B cell (primary cell): Measurements from ENCODE around the gene MAB21L2. TPM values are rescaled to one million over a fixed set of nuclear protein-coding genes. Genes with fewer than 3 reads are reported as not detected.

Source experiments
- ATAC-seq: fragments of 200-7000 bp; cut with Tn5 transposase; one replicate; pipeline ENCODE4 v1.10.0; 2021; ENCODE audit warnings: low read depth, mild to moderate bottlenecking, moderate number of reproducible peaks, moderate library complexity
- CTCF ChIA-PET: fragments of 350-600 bp; sonication (Branson Sonifier 250); formaldehyde crosslinking; loops from one replicate; lab custom pipeline; 2021; ENCODE audit warnings: antibody characterized with exemption, inconsistent platforms; lab: Charles Lee
- POLR2A ChIA-PET: fragments of 350-600 bp; sonication (Branson Sonifier 250); formaldehyde crosslinking; loops from one replicate; lab custom pipeline; 2021; ENCODE audit warnings: antibody characterized with exemption; lab: Charles Lee
- DNase-seq: peaks from one replicate; pipeline ENCODE4 v3.0.0; 2013
- H2AFZ ChIP-seq: 2 replicates; pipeline ENCODE4 v1.6.1; 2012; ENCODE audit warnings: mild to moderate bottlenecking, low read depth, low read length; ENCODE audit not compliant: insufficient read depth, poor library complexity, severe bottlenecking
- H3K27ac ChIP-seq, 2 donors: 1 replicate in 1 of 2; 2 replicates in 1 of 2; pipeline ENCODE4 v1.5.1; 2012 to 2013; ENCODE audit warnings: low read length in 2 of 2, mild to moderate bottlenecking in 2 of 2, moderate library complexity in 1 of 2
- H3K27me3 ChIP-seq, 4 experiments: fragments of 200-600 bp in 1 of 4; sonication (generic) in 1 of 4; replicated peaks in 1 of 4; 1 replicate in 2 of 4; 2 replicates in 2 of 4; pipeline versions ENCODE4 v1.6.1 to v1.7.0; 2013 to 2016; ENCODE audit warnings: low read length in 3 of 4, mild to moderate bottlenecking in 2 of 4, mixed read lengths in 1 of 4, moderate library complexity in 1 of 4; ENCODE audit not compliant: insufficient read depth in 4 of 4, control insufficient read depth in 3 of 4; ENCODE audit errors: control extremely low read depth in 1 of 4
- H3K36me3 ChIP-seq, 2 experiments: replicated peaks in 1 of 2; 1 replicate in 1 of 2; 2 replicates in 1 of 2; pipeline versions ENCODE4 v1.6.1 to v1.7.1; 2013; ENCODE audit warnings: low read length in 1 of 2; ENCODE audit not compliant: insufficient read depth in 2 of 2, control insufficient read depth in 1 of 2; ENCODE audit errors: control extremely low read depth in 1 of 2, extremely low read depth in 1 of 2
- H3K4me1 ChIP-seq, 2 donors: fragments of 200-600 bp in 1 of 2; sonication (generic) in 1 of 2; 1 replicate in 1 of 2; 2 replicates in 1 of 2; pipeline versions ENCODE4 v1.5.1 to v1.6.1; 2013 to 2017; ENCODE audit warnings: low read length in 2 of 2; ENCODE audit not compliant: control insufficient read depth in 2 of 2, insufficient read depth in 2 of 2
- H3K4me2 ChIP-seq: replicated peaks from 2 replicates; pipeline ENCODE3; 2012; ENCODE audit warnings: mild to moderate bottlenecking, low read depth, low read length; ENCODE audit not compliant: poor library complexity, severe bottlenecking
- H3K4me3 ChIP-seq, 5 experiments: fragments of 200-600 bp in 1 of 5; sonication (generic) in 1 of 5; 1 replicate in 3 of 5; 2 replicates in 2 of 5; pipeline versions ENCODE4 v1.5.1 to v1.7.0; 2011 to 2016; ENCODE audit warnings: low read length in 4 of 5, mild to moderate bottlenecking in 4 of 5, low read depth in 2 of 5, control low read depth in 1 of 5, moderate library complexity in 1 of 5; ENCODE audit not compliant: insufficient read depth in 1 of 5; ENCODE audit errors: control extremely low read depth in 1 of 5, extremely low read depth in 1 of 5
- H3K79me2 ChIP-seq: fragments of 200-600 bp; sonication (generic); one replicate; pipeline ENCODE4 v1.6.0; 2016; ENCODE audit warnings: low read length; ENCODE audit not compliant: control insufficient read depth, insufficient read depth
- H3K9ac ChIP-seq: fragments of 200-600 bp; sonication (generic); 2 replicates; pipeline ENCODE4 v1.6.1; 2017; ENCODE audit warnings: mild to moderate bottlenecking, low read length, moderate library complexity
- H3K9me3 ChIP-seq, 3 donors: one replicate each; pipeline versions ENCODE4 v1.6.1 to v1.7.1; 2013; ENCODE audit warnings: low read length in 2 of 3; ENCODE audit not compliant: control insufficient read depth in 2 of 3, insufficient read depth in 1 of 3; ENCODE audit errors: control extremely low read depth in 1 of 3
- H4K20me1 ChIP-seq: 2 replicates; pipeline ENCODE4 v1.6.0; 2012; ENCODE audit warnings: mild to moderate bottlenecking, low read length; ENCODE audit not compliant: insufficient read depth, control insufficient read depth, poor library complexity, severe bottlenecking
- H3K27ac Mint-ChIP-seq: one replicate; pipeline ENCODE4 v1.8.0; 2021; ENCODE audit warnings: mixed read lengths
- H3K27me3 Mint-ChIP-seq: one replicate; pipeline ENCODE4 v1.8.0; 2021; ENCODE audit warnings: mixed read lengths
- H3K4me1 Mint-ChIP-seq: one replicate; pipeline ENCODE4 v1.8.0; 2021; ENCODE audit warnings: mixed read lengths
- H3K4me3 Mint-ChIP-seq: one replicate; pipeline ENCODE4 v1.8.0; 2021; ENCODE audit warnings: mixed read lengths
- H3K9me3 Mint-ChIP-seq: one replicate; pipeline ENCODE4 v1.8.0; 2022; ENCODE audit warnings: mixed read lengths; ENCODE audit not compliant: insufficient read depth
- EZH2 ChIP-seq: IDR thresholded peaks from 2 replicates; pipeline ENCODE4 v1.6.1; 2012; ENCODE audit warnings: borderline replicate concordance, low read depth, mild to moderate bottlenecking, moderate library complexity, low read length; ENCODE audit not compliant: insufficient read depth, poor library complexity, severe bottlenecking
- WGBS: methylation state at CpG from one replicate; pipeline ENCODE4 v1.1.5; 2013; ENCODE audit warnings: missing lambda C conversion rate; ENCODE audit not compliant: insufficient coverage; 5-methylcytosine and 5-hydroxymethylcytosine counted together
- intact Hi-C: fragments of 100-400 bp; cut with micrococcal nuclease; formaldehyde crosslinking; loops from one replicate; pipeline ENCODE4 v1.10.0; 2022
- polyA plus RNA-seq: library from polyadenylated mRNA; depleted of rRNA; stranded (reverse); fragments of >200 nt; gene quantifications from 2 replicates; pipeline ENCODE4 v1.2.3, GENCODE V29; 2012
- total RNA-seq, 2 donors: library from RNA; stranded (reverse); fragments of 120-200 nt in 1 of 2; gene quantifications; 1 replicate in 1 of 2; 2 replicates in 1 of 2; pipeline versions ENCODE4 v1.2.3 to v1.2.4, GENCODE V29; 2013 to 2022
- TF ChIP-seq, protein P1 (sequence below): fragments of 200-600 bp; IDR thresholded peaks from one replicate; pipeline ENCODE4 v1.8.0; 2022; ENCODE audit warnings: antibody characterized with exemption, mild to moderate bottlenecking

MAB21L2 gene
- total and polyA plus RNA-seq, 2 donors (not counting 1 experiment from before 2014, with no cell fraction given): not detected

DNA sequence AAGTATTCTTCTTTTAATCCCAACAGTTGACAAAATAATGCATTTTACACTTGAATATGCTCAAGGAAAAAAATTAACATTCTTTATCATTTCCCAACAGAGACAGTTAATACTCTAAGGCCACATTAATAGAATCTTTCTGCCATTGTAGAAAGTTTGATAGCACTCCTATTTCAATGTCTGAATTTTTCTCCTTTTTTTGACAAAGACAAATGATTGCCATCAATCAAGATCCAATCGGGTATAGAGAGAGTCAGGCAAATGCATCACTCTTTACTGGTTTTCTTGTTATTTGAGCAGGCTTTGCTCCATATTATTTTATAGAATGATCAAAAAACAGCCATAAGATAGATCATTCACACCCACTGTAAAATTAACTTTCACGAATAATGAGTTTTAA, 46.1 kb downstream of the MAB21L2 start:
- Mint-ChIP-seq H3K4me1 (no peaks in the 10 kb centered on the region), H3K4me3 (no peak overlapping the region), H3K27me3 (no peaks in the 10 kb centered on the region), H3K9me3 (peaks cover 5% of the 10 kb centered on the region), H3K27ac (no peak overlapping the region)
- Histone ChIP-seq H3K27ac (no peak overlapping the region), H3K79me2 (no peaks in the 10 kb centered on the region), H3K9ac (no peak overlapping the region), H2AFZ (no peak overlapping the region), H3K4me2 (no peak overlapping the region), H3K27me3 (no peaks in the 10 kb centered on the region), H3K4me3 (no peak overlapping the region), H3K9me3 (no peaks in the 10 kb centered on the region), H3K36me3 (peaks cover 0 to 1% of the 10 kb centered on the region in 2 experiments), H3K4me1 (no peaks in the 10 kb centered on the region), H4K20me1 (no peaks in the 10 kb centered on the region)
- ChIA-PET CTCF (no interaction called here), POLR2A (no interaction called here)
- intact Hi-C loops: no loop called here
- TF ChIP-seq, protein P1, sequence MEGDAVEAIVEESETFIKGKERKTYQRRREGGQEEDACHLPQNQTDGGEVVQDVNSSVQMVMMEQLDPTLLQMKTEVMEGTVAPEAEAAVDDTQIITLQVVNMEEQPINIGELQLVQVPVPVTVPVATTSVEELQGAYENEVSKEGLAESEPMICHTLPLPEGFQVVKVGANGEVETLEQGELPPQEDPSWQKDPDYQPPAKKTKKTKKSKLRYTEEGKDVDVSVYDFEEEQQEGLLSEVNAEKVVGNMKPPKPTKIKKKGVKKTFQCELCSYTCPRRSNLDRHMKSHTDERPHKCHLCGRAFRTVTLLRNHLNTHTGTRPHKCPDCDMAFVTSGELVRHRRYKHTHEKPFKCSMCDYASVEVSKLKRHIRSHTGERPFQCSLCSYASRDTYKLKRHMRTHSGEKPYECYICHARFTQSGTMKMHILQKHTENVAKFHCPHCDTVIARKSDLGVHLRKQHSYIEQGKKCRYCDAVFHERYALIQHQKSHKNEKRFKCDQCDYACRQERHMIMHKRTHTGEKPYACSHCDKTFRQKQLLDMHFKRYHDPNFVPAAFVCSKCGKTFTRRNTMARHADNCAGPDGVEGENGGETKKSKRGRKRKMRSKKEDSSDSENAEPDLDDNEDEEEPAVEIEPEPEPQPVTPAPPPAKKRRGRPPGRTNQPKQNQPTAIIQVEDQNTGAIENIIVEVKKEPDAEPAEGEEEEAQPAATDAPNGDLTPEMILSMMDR: no peak
- no peak for TF ChIP-seq EZH2
- no peak for DNase-seq
- ATAC-seq: no peak
- WGBS: no CpG with 5 or more reads among the region's 2 CpGs

DNA sequence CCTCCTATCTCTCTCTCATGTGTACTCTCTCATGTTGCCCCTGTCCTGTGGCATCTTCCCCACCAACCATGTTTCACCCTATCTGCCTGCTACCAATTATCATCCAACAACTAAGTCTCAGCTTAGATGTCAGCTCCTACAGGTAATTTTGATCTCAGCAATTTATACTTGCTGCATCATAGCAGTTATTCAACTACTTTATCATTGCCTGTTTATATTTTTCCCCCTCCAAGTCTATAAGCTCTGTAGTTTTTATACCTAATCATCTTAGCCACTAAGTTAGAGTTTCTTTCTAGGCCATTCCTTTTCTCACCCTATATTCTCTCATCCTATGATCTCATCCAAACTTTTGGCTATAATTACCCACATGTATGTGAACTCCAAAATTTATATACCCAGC, 50.7 kb downstream of the MAB21L2 start:
- no peaks in the 10 kb centered on the region for H3K4me1 Mint-ChIP-seq
- no peak for DNase-seq

More for the DNA sequence above, 50.7 kb downstream of the MAB21L2 start:
- ChIA-PET POLR2A (no interaction called here), CTCF (no interaction called here)
- no peak overlapping the region for H2AFZ ChIP-seq
- H3K9me3 ChIP-seq: peaks cover 0 to 6% (median 3%) of the 10 kb centered on the region in 3 donors
- H3K4me2 ChIP-seq: no peak overlapping the region
- H3K27ac ChIP-seq: no peak overlapping the region
- TF ChIP-seq, protein P1: no peak
- TF ChIP-seq EZH2: no peak
- no peak overlapping the region for H3K9ac ChIP-seq
- H4K20me1 ChIP-seq: no peaks in the 10 kb centered on the region
- Mint-ChIP-seq H3K4me3 (no peak overlapping the region), H3K27me3 (no peaks in the 10 kb centered on the region), H3K9me3 (peaks cover 13% of the 10 kb centered on the region), H3K27ac (no peak overlapping the region)
- no peak for ATAC-seq
- no peaks in the 10 kb centered on the region for H3K79me2 ChIP-seq
- no peak overlapping the region for H3K4me3 ChIP-seq
- no peaks in the 10 kb centered on the region for H3K4me1 ChIP-seq
- intact Hi-C loops: no loop called here
- H3K27me3 ChIP-seq: no peaks in the 10 kb centered on the region
- peaks cover 3 to 5% of the 10 kb centered on the region in 2 experiments for H3K36me3 ChIP-seq
